NB4 (cell line): ENCODE measurements around the gene GAL3ST1.

Experiments
- CTCF ChIP-seq: IDR thresholded peaks from one replicate; pipeline ENCODE4 v1.5.1; 2012; ENCODE audit warnings: low read depth, low read length
- POLR2A ChIP-seq: IDR thresholded peaks from 2 replicates; pipeline ENCODE4 v1.6.1; 2011; ENCODE audit warnings: mild to moderate bottlenecking; ENCODE audit not compliant: insufficient read length; ENCODE audit errors: extremely low read depth

- TF ChIP-seq POLR2A (no peak), CTCF (no peak)
Observed at GRCh38 chr22:30506507-30506968, 67.9 kb downstream of the GAL3ST1 start.
